ENCODE measurements around the gene PRKAB2. TPM values are rescaled to one million over a fixed set of nuclear protein-coding genes. Genes with fewer than 3 reads are reported as not detected.
"Not testable (repeated sequence)": the region's sequence is repeated elsewhere in the genome, so short reads cannot be mapped to it uniquely, and the experiment has no call there.

The PRKAB2 gene
- total and polyA plus RNA-seq, 8 donors = 6.0 to 26.3 (median 10.5) TPM

- H3K4me1 ChIP-seq = no peaks in the 10 kb centered on the region
- WGBS, 5 donors = 95 to 100% (median 98%) methylated on average over 1 of the region's 1 CpG
- intact Hi-C loops (cut with DNase I; ENCODE audit: low total_unique reads) = no loop called here
- H3K27me3 ChIP-seq = no peaks in the 10 kb centered on the region
- no peak overlapping the region for H3K4me3 ChIP-seq
- peaks cover 0 to 27% (median 25%) of the 10 kb centered on the region in 4 donors for H3K36me3 ChIP-seq
- no peak overlapping the region for H3K27ac ChIP-seq
- no peak for DNase-seq
- H3K9me3 ChIP-seq = no peaks in the 10 kb centered on the region
- no peak for TF ChIP-seq CTCF (IDR thresholded peaks at IDR 0.05)
- no peak for TF ChIP-seq POLR2AphosphoS5 (IDR thresholded peaks at IDR 0.05)
- TF ChIP-seq EP300 (IDR thresholded peaks at IDR 0.05) = no peak
- no peak for TF ChIP-seq POLR2A (IDR thresholded peaks at IDR 0.05)
Observed at GRCh38 chr1:147151244-147151643, 21.0 kb downstream of the PRKAB2 start.

GRCh38 chr1:147142886-147143285 is 29.4 kb downstream of the PRKAB2 start:
- 67 to 86% (median 81%) methylated on average over 2 of the region's 2 CpGs for WGBS, 5 donors
- H3K9me3 ChIP-seq = no peaks in the 10 kb centered on the region
- DNase-seq = no peak
- no peaks in the 10 kb centered on the region for H3K4me1 ChIP-seq
- H3K27ac ChIP-seq = no peak overlapping the region
- no peaks in the 10 kb centered on the region for H3K27me3 ChIP-seq
- no peak overlapping the region for H3K4me3 ChIP-seq
- no peaks in the 10 kb centered on the region for H3K36me3 ChIP-seq
- intact Hi-C loops (cut with DNase I; ENCODE audit: low total_unique reads) = no loop called here
- TF ChIP-seq POLR2AphosphoS5 (IDR thresholded peaks at IDR 0.05) (no peak), POLR2A (IDR thresholded peaks at IDR 0.05) (no peak), EP300 (IDR thresholded peaks at IDR 0.05) (no peak), CTCF (IDR thresholded peaks at IDR 0.05) (no peak)

- H3K4me3 ChIP-seq; H3K4me1 ChIP-seq; intact Hi-C loops (cut with DNase I; ENCODE audit: low total_unique reads); H3K27me3 ChIP-seq; DNase-seq; H3K27ac ChIP-seq; H3K9me3 ChIP-seq; H3K36me3 ChIP-seq: not testable (repeated sequence)
- WGBS, 5 donors = 70 to 79% (median 74%) methylated on average over 1 of the region's 1 CpG
Observed at GRCh38 chr1:147130721-147131120, 41.5 kb downstream of the PRKAB2 start.

GRCh38 chr1:147129116-147129873 is 43.0 kb downstream of the PRKAB2 start:
- DNase-seq = no peak
- Histone ChIP-seq H3K4me3 (no peak overlapping the region), H3K4me1 (no peaks in the 10 kb centered on the region), H3K27ac (no peak overlapping the region), H3K36me3 (no peaks in the 10 kb centered on the region), H3K27me3 (no peaks in the 10 kb centered on the region), H3K9me3 (no peaks in the 10 kb centered on the region)
- no peak for TF ChIP-seq POLR2A (IDR thresholded peaks at IDR 0.05)
- TF ChIP-seq CTCF (IDR thresholded peaks at IDR 0.05) = no peak
- intact Hi-C loops (cut with DNase I; ENCODE audit: low total_unique reads) = no loop called here
- 81 to 98% (median 92%) methylated on average over 3 of the region's 3 CpGs for WGBS, 5 donors

- H3K4me3 ChIP-seq = no peak overlapping the region
- H3K36me3 ChIP-seq = no peaks in the 10 kb centered on the region
- TF ChIP-seq POLR2AphosphoS5 (IDR thresholded peaks at IDR 0.05) (no peak), EP300 (IDR thresholded peaks at IDR 0.05) (no peak), CTCF (IDR thresholded peaks at IDR 0.05) (no peak), POLR2A (IDR thresholded peaks at IDR 0.05) (no peak)
- 35 to 74% (median 44%) methylated on average over 2 of the region's 2 CpGs for WGBS, 5 donors
- H3K27me3 ChIP-seq = no peaks in the 10 kb centered on the region
- no peak for DNase-seq
- no peaks in the 10 kb centered on the region for H3K4me1 ChIP-seq
- intact Hi-C loops (cut with DNase I; ENCODE audit: low total_unique reads) = no loop called here
- H3K9me3 ChIP-seq = no peaks in the 10 kb centered on the region
- no peak overlapping the region for H3K27ac ChIP-seq
Observed at GRCh38 chr1:147124266-147124665, 48.0 kb downstream of the PRKAB2 start.

Measured in stomach (tissue), 9 donors.